Measurements from ENCODE around the gene MYT1. TPM values are rescaled to one million over a fixed set of nuclear protein-coding genes. Genes with fewer than 3 reads are reported as not detected.

Gene MYT1
- total and polyA plus RNA-seq, 2 of the 8 experiments (the other 6 are each of a cell fraction or from before 2014, with no cell fraction given): 0.63 to 2.0 TPM

GRCh38 chr20:64211874-64212658, 47.8 kb downstream of the MYT1 start:
- no peak overlapping the region for H4K8ac ChIP-seq (ENCODE audit: extremely low read depth, insufficient read depth, low read length)
- no peak overlapping the region for H2AFZ ChIP-seq (ENCODE audit: low read length)
- H2AK5ac ChIP-seq (ENCODE audit: low read depth, low read length): no peak overlapping the region
- no peaks in the 10 kb centered on the region for H3K36me3 ChIP-seq (ENCODE audit: control insufficient read depth in 2 of 4, insufficient read depth in 4 of 4, low read length in 3 of 4)
- no peak overlapping the region for H3K56ac ChIP-seq (replicated peaks; ENCODE audit: insufficient read length, low read depth, low read length)
- H2BK20ac ChIP-seq (ENCODE audit: low read length): no peak overlapping the region
- 89% methylated on average over 11 of the region's 21 CpGs; no CpG with 5 or more reads in 1 of the 2 experiments for WGBS, 2 experiments (ENCODE audit: extremely low coverage in 1 of 2, insufficient coverage in 1 of 2, insufficient read length in 1 of 2, insufficient replicate concordance in 2 of 2, low coverage in 1 of 2, low lambda C conversion rate in 2 of 2, missing lambda C conversion rate in 1 of 2)
- H3K79me2 ChIP-seq (ENCODE audit: control insufficient read depth in 1 of 2, insufficient read depth in 2 of 2, low read length in 2 of 2): no peaks in the 10 kb centered on the region
- H3K4me2 ChIP-seq (ENCODE audit: insufficient read depth in 1 of 2, low read depth in 2 of 2, low read length in 2 of 2): no peak overlapping the region
- no peak overlapping the region for H2BK5ac ChIP-seq (ENCODE audit: low read depth, low read length)
- H2BK120ac ChIP-seq (replicated peaks; ENCODE audit: low read depth, low read length): no peak overlapping the region
- H3K27ac ChIP-seq (ENCODE audit: low read depth, low read length): no peak overlapping the region
- no peak overlapping the region for H4K91ac ChIP-seq (replicated peaks; ENCODE audit: insufficient read length, low read length)
- H3K27me3 ChIP-seq (replicated peaks in 1 of 4; ENCODE audit: control insufficient read depth in 3 of 4, extremely low read depth in 1 of 4, insufficient read depth in 3 of 4, low read length in 3 of 4): no peaks in the 10 kb centered on the region
- no peak overlapping the region for H2BK12ac ChIP-seq (ENCODE audit: low read depth, low read length)
- no peaks in the 10 kb centered on the region for H3K23me2 ChIP-seq (ENCODE audit: low read depth, low read length)
- no peak overlapping the region for H3K14ac ChIP-seq (ENCODE audit: insufficient read length)
- H4K20me1 ChIP-seq (replicated peaks in 1 of 2; ENCODE audit: control insufficient read depth in 1 of 2, insufficient read depth in 2 of 2, low read length in 2 of 2): peaks cover 0 to 3% of the 10 kb centered on the region in 2 experiments
- CTCF ChIA-PET (ENCODE audit: partially characterized antibody): interaction anchor here (0.7 to 4.8 kb wide), 10 partner anchors 9 to 143 kb away, joined by 3 to 33 read pairs (median 4); no protein-coding TSS in a partner anchor
- no peak overlapping the region for H4K5ac ChIP-seq (ENCODE audit: insufficient read length, low read depth, low read length)
- DNase-seq (ENCODE audit: low read depth in 1 of 2, low spot score in 2 of 2) (no peak), FAIRE-seq (no peak)
- POLR2A ChIA-PET (ENCODE audit: partially characterized antibody): interaction anchor here (1.2 to 1.5 kb wide), 2 partner anchors 11 to 44 kb away, joined by 3 read pairs; partner anchors contain the start of gene PCMTD2
- no peak overlapping the region for H3K4ac ChIP-seq (replicated peaks; ENCODE audit: insufficient read length, low read depth, low read length)
- H3K9me3 ChIP-seq (ENCODE audit: insufficient read depth in 2 of 2, low read depth in 1 of 2, low read length in 1 of 2): no peaks in the 10 kb centered on the region
- no peak overlapping the region for H3K4me3 ChIP-seq (ENCODE audit: extremely low read depth in 1 of 4, insufficient read depth in 2 of 4, low read depth in 3 of 4, low read length in 4 of 4)
- no peaks in the 10 kb centered on the region; a peak in 2 of 7 replicates for H3K4me1 ChIP-seq (replicated peaks in 1 of 4; ENCODE audit: control insufficient read depth in 3 of 4, insufficient read depth in 4 of 4, low read length in 3 of 4)
- H3K79me1 ChIP-seq (ENCODE audit: low read depth, low read length): no peaks in the 10 kb centered on the region
- H3K23ac ChIP-seq (ENCODE audit: insufficient read length): no peak overlapping the region
- no peak overlapping the region for H3K9ac ChIP-seq (replicated peaks in 1 of 4; ENCODE audit: extremely low read depth in 1 of 4, low read depth in 3 of 4, low read length in 3 of 4)
- no peak overlapping the region for H2BK15ac ChIP-seq (ENCODE audit: low read length)
- no peak overlapping the region; the same call in 1 of the 2 replicates for H3K18ac ChIP-seq (ENCODE audit: extremely low read depth, low read length)
- TF ChIP-seq CHD1 (IDR thresholded peaks at IDR 0.05; ENCODE audit: low read depth, low read length): no peak
- no peak for TF ChIP-seq SIX5 (IDR thresholded peaks at IDR 0.05; ENCODE audit: low read depth, low read length)
- TF ChIP-seq, protein P1, sequence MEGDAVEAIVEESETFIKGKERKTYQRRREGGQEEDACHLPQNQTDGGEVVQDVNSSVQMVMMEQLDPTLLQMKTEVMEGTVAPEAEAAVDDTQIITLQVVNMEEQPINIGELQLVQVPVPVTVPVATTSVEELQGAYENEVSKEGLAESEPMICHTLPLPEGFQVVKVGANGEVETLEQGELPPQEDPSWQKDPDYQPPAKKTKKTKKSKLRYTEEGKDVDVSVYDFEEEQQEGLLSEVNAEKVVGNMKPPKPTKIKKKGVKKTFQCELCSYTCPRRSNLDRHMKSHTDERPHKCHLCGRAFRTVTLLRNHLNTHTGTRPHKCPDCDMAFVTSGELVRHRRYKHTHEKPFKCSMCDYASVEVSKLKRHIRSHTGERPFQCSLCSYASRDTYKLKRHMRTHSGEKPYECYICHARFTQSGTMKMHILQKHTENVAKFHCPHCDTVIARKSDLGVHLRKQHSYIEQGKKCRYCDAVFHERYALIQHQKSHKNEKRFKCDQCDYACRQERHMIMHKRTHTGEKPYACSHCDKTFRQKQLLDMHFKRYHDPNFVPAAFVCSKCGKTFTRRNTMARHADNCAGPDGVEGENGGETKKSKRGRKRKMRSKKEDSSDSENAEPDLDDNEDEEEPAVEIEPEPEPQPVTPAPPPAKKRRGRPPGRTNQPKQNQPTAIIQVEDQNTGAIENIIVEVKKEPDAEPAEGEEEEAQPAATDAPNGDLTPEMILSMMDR (IDR thresholded peaks at IDR 0.05; ENCODE audit: control extremely low read depth in 1 of 3, insufficient read depth in 1 of 3, low read depth in 1 of 3, low read length in 3 of 3): no peak
- no peak for TF ChIP-seq SAP30 (IDR thresholded peaks at IDR 0.05; ENCODE audit: insufficient read depth, insufficient replicate concordance, low read length)
- TF ChIP-seq NRF1 (IDR thresholded peaks at IDR 0.05; ENCODE audit: low read depth, low read length): no peak
- no peak for TF ChIP-seq RFX5 (IDR thresholded peaks at IDR 0.05; ENCODE audit: borderline replicate concordance, low read depth, low read length)
- TF ChIP-seq CEBPB (IDR thresholded peaks at IDR 0.05; ENCODE audit: low read depth, low read length): no peak
- TF ChIP-seq RAD21 (IDR thresholded peaks at IDR 0.05 in 1 of 2, conservative IDR thresholded peaks at IDR 0.05 in 1 of 2; ENCODE audit: low read depth in 2 of 2, low read length in 2 of 2): no peak

Measured in H1 (cell line).